H9 (cell line): ENCODE data around the gene CHRM4. TPM values are rescaled to one million over a fixed set of nuclear protein-coding genes. Genes with fewer than 3 reads are reported as not detected.

Experiments
- DNase-seq: peaks from one replicate; pipeline ENCODE4 v3.0.0-alpha.2; 2017
- H2AFZ ChIP-seq: one replicate; pipeline ENCODE4 v1.6.1; 2013; ENCODE audit warnings: mild to moderate bottlenecking, low read length, control low read depth, moderate library complexity
- H2AK5ac ChIP-seq: 2 replicates; pipeline ENCODE4 v1.6.1; 2013; ENCODE audit warnings: low read length, control low read depth, mixed read lengths; ENCODE audit not compliant: insufficient read length
- H2BK120ac ChIP-seq: one replicate; pipeline ENCODE4 v1.6.1; 2013; ENCODE audit warnings: low read depth, mild to moderate bottlenecking, low read length, control low read depth, inconsistent platforms; ENCODE audit not compliant: poor library complexity, severe bottlenecking
- H2BK12ac ChIP-seq: 2 replicates; pipeline ENCODE4 v1.6.1; 2013; ENCODE audit warnings: low read length, control low read depth, mixed read lengths, low read depth; ENCODE audit not compliant: insufficient read length
- H2BK15ac ChIP-seq: 2 replicates; pipeline ENCODE4 v1.6.1; 2013; ENCODE audit warnings: low read depth, low read length, control low read depth
- H2BK20ac ChIP-seq: one replicate; pipeline ENCODE4 v1.6.1; 2013; ENCODE audit warnings: low read depth, mild to moderate bottlenecking, low read length, control low read depth, inconsistent platforms; ENCODE audit not compliant: poor library complexity, severe bottlenecking
- H2BK5ac ChIP-seq: 2 replicates; pipeline ENCODE4 v1.6.1; 2013; ENCODE audit warnings: low read length, control low read depth, mixed read lengths; ENCODE audit not compliant: insufficient read length
- H3K14ac ChIP-seq: 2 replicates; pipeline ENCODE4 v1.6.1; 2013; ENCODE audit warnings: low read length, control low read depth; ENCODE audit not compliant: insufficient read depth
- H3K18ac ChIP-seq: 2 replicates; pipeline ENCODE4 v1.6.1; 2013; ENCODE audit warnings: low read depth, mild to moderate bottlenecking, mixed read lengths, low read length, control low read depth; ENCODE audit not compliant: insufficient read length
- H3K23ac ChIP-seq: 2 replicates; pipeline ENCODE4 v1.6.1; 2013; ENCODE audit warnings: low read length, control low read depth, mixed read lengths, low read depth; ENCODE audit not compliant: insufficient read length
- H3K23me2 ChIP-seq: 2 replicates; pipeline ENCODE4 v1.6.1; 2013; ENCODE audit warnings: low read depth, mild to moderate bottlenecking, mixed read lengths, low read length, control low read depth; ENCODE audit not compliant: insufficient read length, poor library complexity, severe bottlenecking
- H3K27ac ChIP-seq: 2 replicates; pipeline ENCODE4 v1.5.1; 2013; ENCODE audit warnings: low read length, control low read depth, mixed read lengths, low read depth; ENCODE audit not compliant: insufficient read length
- H3K27me3 ChIP-seq: 2 replicates; pipeline ENCODE4 v1.6.1; 2013; ENCODE audit warnings: low read length, control low read depth, inconsistent platforms; ENCODE audit not compliant: insufficient read depth
- H3K4ac ChIP-seq: 2 replicates; pipeline ENCODE4 v1.6.1; 2013; ENCODE audit warnings: low read depth, mild to moderate bottlenecking, control low read depth, inconsistent platforms, low read length, moderate library complexity
- H3K4me1 ChIP-seq: 2 replicates; pipeline ENCODE4 v1.6.1; 2013; ENCODE audit warnings: low read length, control low read depth, inconsistent platforms; ENCODE audit not compliant: insufficient read depth
- H3K4me2 ChIP-seq: 2 replicates; pipeline ENCODE4 v1.6.1; 2013; ENCODE audit warnings: low read length, control low read depth, mixed read lengths; ENCODE audit not compliant: insufficient read length, insufficient read depth
- H3K56ac ChIP-seq: 2 replicates; pipeline ENCODE4 v1.6.1; 2013; ENCODE audit warnings: low read depth, mild to moderate bottlenecking, mixed read lengths, low read length, control low read depth; ENCODE audit not compliant: insufficient read length
- H3K79me1 ChIP-seq: 2 replicates; pipeline ENCODE4 v1.6.1; 2013; ENCODE audit warnings: low read depth, mild to moderate bottlenecking, moderate library complexity, low read length, control low read depth, inconsistent platforms; ENCODE audit not compliant: insufficient read depth, poor library complexity, severe bottlenecking
- H3K79me2 ChIP-seq: 2 replicates; pipeline ENCODE4 v1.6.1; 2013; ENCODE audit warnings: low read length, control low read depth, inconsistent platforms; ENCODE audit not compliant: insufficient read depth
- H3K9ac ChIP-seq: 2 replicates; pipeline ENCODE4 v1.6.1; 2013; ENCODE audit warnings: low read length, control low read depth, mixed read lengths; ENCODE audit not compliant: insufficient read length; ENCODE audit errors: extremely low read depth
- H3K9me3 ChIP-seq: one replicate; pipeline ENCODE4 v1.6.1; 2013; ENCODE audit warnings: low read depth, low read length, inconsistent platforms; ENCODE audit not compliant: control insufficient read depth
- H3T11ph ChIP-seq: one replicate; pipeline ENCODE4 v1.6.1; 2013; ENCODE audit warnings: mild to moderate bottlenecking, low read length, control low read depth, inconsistent platforms
- H4K20me1 ChIP-seq: one replicate; pipeline ENCODE4 v1.6.1; 2013; ENCODE audit not compliant: control insufficient read depth, insufficient read length, insufficient read depth
- H4K5ac ChIP-seq: 2 replicates; pipeline ENCODE4 v1.6.1; 2013; ENCODE audit warnings: low read depth, mild to moderate bottlenecking, mixed read lengths, low read length, control low read depth; ENCODE audit not compliant: insufficient read length
- H4K8ac ChIP-seq: replicated peaks from 2 replicates; pipeline ENCODE4 v1.6.1; 2013; ENCODE audit warnings: low read length, control low read depth, mixed read lengths, low read depth; ENCODE audit not compliant: insufficient read length
- H4K91ac ChIP-seq: 2 replicates; pipeline ENCODE4 v1.6.1; 2013; ENCODE audit warnings: low read depth, mild to moderate bottlenecking, moderate library complexity, mixed read lengths, low read length, control low read depth; ENCODE audit not compliant: insufficient read length
- H3K27ac Mint-ChIP-seq, 3 experiments: 2 replicates in 2 of 3; 3 replicates in 1 of 3; pipeline ENCODE4 v1.8.0; 2020 to 2021; ENCODE audit warnings: mixed read lengths in 3 of 3, mild to moderate bottlenecking in 1 of 3, moderate library complexity in 1 of 3
- H3K27me3 Mint-ChIP-seq: 2 replicates; pipeline ENCODE4 v1.8.0; 2021; ENCODE audit warnings: low read depth, mild to moderate bottlenecking, moderate library complexity, mixed read lengths
- H3K36me3 Mint-ChIP-seq, 3 experiments: 2 replicates in 2 of 3; 3 replicates in 1 of 3; pipeline ENCODE4 v1.8.0; 2020 to 2021; ENCODE audit warnings: low read depth in 3 of 3, mixed read lengths in 3 of 3; ENCODE audit not compliant: insufficient read depth in 1 of 3
- H3K4me1 Mint-ChIP-seq, 2 experiments: 2 replicates each; pipeline ENCODE4 v1.8.0; 2020; ENCODE audit warnings: mixed read lengths in 2 of 2
- H3K4me3 Mint-ChIP-seq, 2 experiments: 2 replicates in 1 of 2; 3 replicates in 1 of 2; pipeline ENCODE4 v1.8.0; 2020 to 2021; ENCODE audit warnings: mild to moderate bottlenecking in 2 of 2, mixed read lengths in 2 of 2, moderate library complexity in 1 of 2
- H3K9me3 Mint-ChIP-seq, 2 experiments: 2 replicates in 1 of 2; 3 replicates in 1 of 2; pipeline ENCODE4 v1.8.0; 2020; ENCODE audit warnings: mild to moderate bottlenecking in 2 of 2, mixed read lengths in 2 of 2, moderate library complexity in 1 of 2
- WGBS: extraction: QIAGEN DNeasy Blood & Tissue Kit; methylation state at CpG from one replicate; pipeline ENCODE4 v1.1.7; 2013; ENCODE audit warnings: missing lambda C conversion rate, low lambda C conversion rate, mixed read lengths; ENCODE audit not compliant: insufficient read length; ENCODE audit errors: extremely low coverage; 5-methylcytosine and 5-hydroxymethylcytosine counted together
- total RNA-seq: library from RNA; stranded (reverse); gene quantifications from 2 replicates; pipeline ENCODE4 v1.2.1, GENCODE V29; 2021
- TF ChIP-seq, protein P1 (sequence below): fragments of 200-600 bp; sonication (generic); conservative IDR thresholded peaks from 3 replicates; pipeline ENCODE4 v1.8.0; 2021; ENCODE audit warnings: antibody characterized with exemption, mild to moderate bottlenecking

Gene CHRM4
- total RNA-seq, 1 experiment from 2014 or later: 1.0 TPM

GRCh38 chr11:46367916-46368267 lies 23.7 kb downstream of the CHRM4 start:
- no peaks in the 10 kb centered on the region for H4K20me1 ChIP-seq
- TF ChIP-seq, protein P1, sequence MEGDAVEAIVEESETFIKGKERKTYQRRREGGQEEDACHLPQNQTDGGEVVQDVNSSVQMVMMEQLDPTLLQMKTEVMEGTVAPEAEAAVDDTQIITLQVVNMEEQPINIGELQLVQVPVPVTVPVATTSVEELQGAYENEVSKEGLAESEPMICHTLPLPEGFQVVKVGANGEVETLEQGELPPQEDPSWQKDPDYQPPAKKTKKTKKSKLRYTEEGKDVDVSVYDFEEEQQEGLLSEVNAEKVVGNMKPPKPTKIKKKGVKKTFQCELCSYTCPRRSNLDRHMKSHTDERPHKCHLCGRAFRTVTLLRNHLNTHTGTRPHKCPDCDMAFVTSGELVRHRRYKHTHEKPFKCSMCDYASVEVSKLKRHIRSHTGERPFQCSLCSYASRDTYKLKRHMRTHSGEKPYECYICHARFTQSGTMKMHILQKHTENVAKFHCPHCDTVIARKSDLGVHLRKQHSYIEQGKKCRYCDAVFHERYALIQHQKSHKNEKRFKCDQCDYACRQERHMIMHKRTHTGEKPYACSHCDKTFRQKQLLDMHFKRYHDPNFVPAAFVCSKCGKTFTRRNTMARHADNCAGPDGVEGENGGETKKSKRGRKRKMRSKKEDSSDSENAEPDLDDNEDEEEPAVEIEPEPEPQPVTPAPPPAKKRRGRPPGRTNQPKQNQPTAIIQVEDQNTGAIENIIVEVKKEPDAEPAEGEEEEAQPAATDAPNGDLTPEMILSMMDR: no peak; the same call in 1 of the 3 replicates
- no peak overlapping the region for H4K91ac ChIP-seq
- H3K14ac ChIP-seq: no peak overlapping the region
- no peaks in the 10 kb centered on the region for H3K79me1 ChIP-seq
- DNase-seq: no peak
- H4K8ac ChIP-seq: no peak overlapping the region
- no peak overlapping the region for H2BK5ac ChIP-seq
- no peak overlapping the region for H3K9ac ChIP-seq
- H3K4me1 Mint-ChIP-seq: peaks cover 16 to 31% of the 10 kb centered on the region in 2 experiments
- H2BK20ac ChIP-seq: no peak overlapping the region
- H2BK120ac ChIP-seq: no peak overlapping the region
- no peak overlapping the region for H3K18ac ChIP-seq
- H3K27ac ChIP-seq: no peak overlapping the region
- H2BK15ac ChIP-seq: no peak overlapping the region
- H3K23ac ChIP-seq: no peak overlapping the region
- no peak overlapping the region for H2AFZ ChIP-seq
- H3K9me3 ChIP-seq: no peaks in the 10 kb centered on the region
- no CpG with 5 or more reads among the region's 12 CpGs for WGBS
- no peaks in the 10 kb centered on the region for H3K27me3 ChIP-seq
- H3K23me2 ChIP-seq: no peaks in the 10 kb centered on the region
- H3K27ac Mint-ChIP-seq: no peak overlapping the region
- no peaks in the 10 kb centered on the region for H3K27me3 Mint-ChIP-seq
- H3K9me3 Mint-ChIP-seq: no peaks in the 10 kb centered on the region
- H3T11ph ChIP-seq: no peak overlapping the region
- H3K4me2 ChIP-seq: no peak overlapping the region
- peaks cover 10 to 26% (median 23%) of the 10 kb centered on the region in 3 experiments; a peak in 6 of 7 replicates for H3K36me3 Mint-ChIP-seq
- no peak overlapping the region for H2AK5ac ChIP-seq
- no peaks in the 10 kb centered on the region; the same call in 1 of the 2 replicates for H3K79me2 ChIP-seq
- H3K4me3 Mint-ChIP-seq: no peak overlapping the region
- no peak overlapping the region for H3K4ac ChIP-seq
- H3K56ac ChIP-seq: no peak overlapping the region
- H3K4me1 ChIP-seq: peaks cover 3% of the 10 kb centered on the region; the same call in 1 of the 2 replicates
- H4K5ac ChIP-seq: no peak overlapping the region
- H2BK12ac ChIP-seq: no peak overlapping the region
